Effector CD4-positive, alpha-beta T cell (primary cell): ENCODE data around the gene P2RY6.

Source experiments
- DNase-seq: peaks from one replicate; pipeline ENCODE4 v3.0.0-alpha.2; 2020

Gene P2RY6

GRCh38 chr11:73281796-73282660 lies 9.9 kb downstream of the P2RY6 start:
- no peak for DNase-seq

GRCh38 chr11:73283276-73284000 lies 11.3 kb downstream of the P2RY6 start:
- DNase-seq = no peak

- no peak for DNase-seq
Observed at GRCh38 chr11:73284106-73284505, 12.0 kb downstream of the P2RY6 start.

GRCh38 chr11:73285721-73286120 lies 13.6 kb downstream of the P2RY6 start:
- no peak for DNase-seq

GRCh38 chr11:73286240-73286810 lies 14.2 kb downstream of the P2RY6 start:
- no peak for DNase-seq

- DNase-seq = no peak
Observed at GRCh38 chr11:73287400-73288101, 15.4 kb downstream of the P2RY6 start.

GRCh38 chr11:73288192-73288872 lies 16.2 kb downstream of the P2RY6 start:
- no peak for DNase-seq

GRCh38 chr11:73288873-73289707 lies 17.0 kb downstream of the P2RY6 start:
- DNase-seq = no peak

GRCh38 chr11:73290536-73290935 lies 18.4 kb downstream of the P2RY6 start:
- DNase-seq = no peak

- DNase-seq = no peak
Observed at GRCh38 chr11:73291196-73291595, 19.1 kb downstream of the P2RY6 start.

- DNase-seq = no peak
Observed at GRCh38 chr11:73291781-73292524, 19.8 kb downstream of the P2RY6 start.

- no peak for DNase-seq
Observed at GRCh38 chr11:73292525-73292894, 20.4 kb downstream of the P2RY6 start.

- DNase-seq = no peak
Observed at GRCh38 chr11:73293356-73293936, 21.3 kb downstream of the P2RY6 start.

GRCh38 chr11:73294604-73295003 lies 22.5 kb downstream of the P2RY6 start:
- DNase-seq = no peak

GRCh38 chr11:73295241-73295995 lies 23.3 kb downstream of the P2RY6 start:
- peak; percentile 60 for DNase-seq

GRCh38 chr11:73295996-73296318 lies 23.8 kb downstream of the P2RY6 start:
- DNase-seq = no peak

GRCh38 chr11:73296501-73297230 lies 24.5 kb downstream of the P2RY6 start:
- DNase-seq = no peak

GRCh38 chr11:73297231-73297590 lies 25.1 kb downstream of the P2RY6 start:
- DNase-seq = no peak

- DNase-seq = no peak
Observed at GRCh38 chr11:73297702-73298101, 25.6 kb downstream of the P2RY6 start.
